Kidney (tissue), 14 donors: ENCODE measurements around the gene NCCRP1. TPM values are rescaled to one million over a fixed set of nuclear protein-coding genes. Genes with fewer than 3 reads are reported as not detected.
"Not testable (repeated sequence)": the region's sequence is repeated elsewhere in the genome, so short reads cannot be mapped to it uniquely, and the experiment has no call there.

Experiments
- DNase-seq, 5 donors: peaks; one replicate each; pipeline ENCODE4 v3.0.0-alpha.2; 2013 to 2020
- FAIRE-seq: peaks from 2 replicates; lab custom pipeline; 2012; peaks lifted over from hg19 to GRCh38; lab: Jason Lieb, UNC
- H3K27ac ChIP-seq, 2 donors: one replicate each; pipeline ENCODE4 v1.7.0; 2013; ENCODE audit warnings: low read depth in 2 of 2, low read length in 2 of 2, inconsistent platforms in 1 of 2
- H3K27me3 ChIP-seq: one replicate; pipeline ENCODE4 v1.7.1; 2013; ENCODE audit warnings: low read length, inconsistent platforms; ENCODE audit not compliant: control insufficient read depth, insufficient read depth
- H3K36me3 ChIP-seq, 3 donors: one replicate each; pipeline versions ENCODE4 v1.7.0 to v1.7.1; 2013; ENCODE audit warnings: low read length in 3 of 3, control low read depth in 1 of 3, inconsistent platforms in 1 of 3; ENCODE audit not compliant: insufficient read depth in 3 of 3, control insufficient read depth in 2 of 3
- H3K4me1 ChIP-seq, 3 donors: one replicate each; pipeline versions ENCODE4 v1.7.0 to v1.7.1; 2013; ENCODE audit warnings: low read length in 3 of 3, inconsistent platforms in 1 of 3, low read depth in 1 of 3; ENCODE audit not compliant: control insufficient read depth in 2 of 3, insufficient read depth in 2 of 3
- H3K4me3 ChIP-seq, 3 donors: one replicate each; pipeline versions ENCODE4 v1.7.0 to v1.8.1; 2013; ENCODE audit warnings: low read length in 3 of 3, control low read depth in 1 of 3, inconsistent platforms in 1 of 3
- H3K9ac ChIP-seq, 3 donors: one replicate each; pipeline versions ENCODE4 v1.7.0 to v1.7.1; 2013; ENCODE audit warnings: low read length in 3 of 3, control low read depth in 1 of 3, inconsistent platforms in 1 of 3
- H3K9me3 ChIP-seq, 3 donors: one replicate each; pipeline versions ENCODE4 v1.7.0 to v1.7.1; 2013; ENCODE audit warnings: low read length in 3 of 3, control low read depth in 1 of 3, inconsistent platforms in 1 of 3; ENCODE audit not compliant: control insufficient read depth in 2 of 3, insufficient read depth in 1 of 3
- intact Hi-C: fragments of 100-400 bp; cut with DNase I; formaldehyde crosslinking; loops from one replicate; pipeline ENCODE4 v1.11.1; 2022
- polyA plus RNA-seq: library from polyadenylated mRNA; stranded (reverse); fragments of 350-450 nt; fragmentation: Illumina TruSeq; extraction: RNeasy Lipid Tissue Mini Kit (QIAGEN cat#74804); gene quantifications from one replicate; pipeline ENCODE4 v1.2.3, GENCODE V29; 2014; ENCODE audit warnings: low read depth, low replicate concordance; ENCODE audit not compliant: insufficient read depth
- total RNA-seq: library from RNA; stranded (reverse); fragmentation: NEBNext Ultra II Directional; extraction: Animal tissue kit (Norgen Biotek cat#: 25700); gene quantifications from one replicate; pipeline ENCODE4 v1.2.1, GENCODE V29; 2021
- TF ChIP-seq, protein P1 (sequence below): IDR thresholded peaks from 3 replicates; pipeline ENCODE4 v1.5.1; 2012; ENCODE audit warnings: mild to moderate bottlenecking, moderate library complexity, borderline replicate concordance; ENCODE audit not compliant: insufficient read depth; ENCODE audit errors: extremely low read depth
- donor health status: control.
- donor health status: control.
- donor health status: control.
- donor health status: control.
- donor health status: control.
- donor health status: DM: yes; HTN: yes; CAD: no.
- donor health status: Normal renal cell carcinoma (clear cell type).

Gene NCCRP1
- total and polyA plus RNA-seq, 2 donors from 2014 or later: 0.60 to 5.5 TPM

DNA sequence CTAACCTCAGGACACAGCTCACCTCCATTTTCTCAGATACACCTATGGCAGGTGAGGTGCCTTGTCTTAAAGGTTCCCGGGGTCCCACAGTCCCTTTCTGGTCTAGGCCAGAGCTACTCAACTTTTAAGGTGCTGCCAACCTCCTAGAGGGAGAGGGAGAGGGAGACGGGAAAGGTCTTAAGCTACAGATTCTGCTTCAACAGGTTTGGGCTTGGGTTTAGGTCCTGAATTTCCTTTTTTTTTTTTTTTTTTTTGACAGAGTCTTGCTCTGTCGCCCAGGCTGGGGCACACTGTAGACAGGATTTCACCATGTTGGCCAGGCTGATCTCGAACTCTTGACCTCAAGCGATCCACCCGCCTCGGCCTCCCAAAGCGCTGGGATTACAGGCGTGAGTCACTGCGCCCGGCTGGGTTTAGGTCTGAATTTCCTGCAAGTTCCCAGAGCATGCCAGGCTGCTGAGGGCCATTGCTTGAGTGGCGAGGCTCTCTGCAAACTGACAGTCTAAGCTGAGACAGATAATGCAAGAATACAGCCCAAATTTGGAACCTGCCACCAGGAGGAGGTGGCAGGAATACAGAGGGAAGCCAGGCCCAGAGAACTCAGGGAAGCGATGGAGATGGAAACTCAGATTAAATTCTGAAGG is 15.1 kb downstream of the NCCRP1 start:
- TF ChIP-seq, protein P1, sequence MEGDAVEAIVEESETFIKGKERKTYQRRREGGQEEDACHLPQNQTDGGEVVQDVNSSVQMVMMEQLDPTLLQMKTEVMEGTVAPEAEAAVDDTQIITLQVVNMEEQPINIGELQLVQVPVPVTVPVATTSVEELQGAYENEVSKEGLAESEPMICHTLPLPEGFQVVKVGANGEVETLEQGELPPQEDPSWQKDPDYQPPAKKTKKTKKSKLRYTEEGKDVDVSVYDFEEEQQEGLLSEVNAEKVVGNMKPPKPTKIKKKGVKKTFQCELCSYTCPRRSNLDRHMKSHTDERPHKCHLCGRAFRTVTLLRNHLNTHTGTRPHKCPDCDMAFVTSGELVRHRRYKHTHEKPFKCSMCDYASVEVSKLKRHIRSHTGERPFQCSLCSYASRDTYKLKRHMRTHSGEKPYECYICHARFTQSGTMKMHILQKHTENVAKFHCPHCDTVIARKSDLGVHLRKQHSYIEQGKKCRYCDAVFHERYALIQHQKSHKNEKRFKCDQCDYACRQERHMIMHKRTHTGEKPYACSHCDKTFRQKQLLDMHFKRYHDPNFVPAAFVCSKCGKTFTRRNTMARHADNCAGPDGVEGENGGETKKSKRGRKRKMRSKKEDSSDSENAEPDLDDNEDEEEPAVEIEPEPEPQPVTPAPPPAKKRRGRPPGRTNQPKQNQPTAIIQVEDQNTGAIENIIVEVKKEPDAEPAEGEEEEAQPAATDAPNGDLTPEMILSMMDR: no peak
- Histone ChIP-seq H3K4me1 (no peaks in the 10 kb centered on the region), H3K9ac (no peak overlapping the region), H3K9me3 (peaks cover 0 to 3% (median 0%) of the 10 kb centered on the region in 3 donors), H3K27me3 (no peaks in the 10 kb centered on the region), H3K36me3 (no peaks in the 10 kb centered on the region), H3K27ac (no peak overlapping the region), H3K4me3 (no peak overlapping the region)
- intact Hi-C loops: no loop called here
- FAIRE-seq (no peak), DNase-seq (no peak)

DNA sequence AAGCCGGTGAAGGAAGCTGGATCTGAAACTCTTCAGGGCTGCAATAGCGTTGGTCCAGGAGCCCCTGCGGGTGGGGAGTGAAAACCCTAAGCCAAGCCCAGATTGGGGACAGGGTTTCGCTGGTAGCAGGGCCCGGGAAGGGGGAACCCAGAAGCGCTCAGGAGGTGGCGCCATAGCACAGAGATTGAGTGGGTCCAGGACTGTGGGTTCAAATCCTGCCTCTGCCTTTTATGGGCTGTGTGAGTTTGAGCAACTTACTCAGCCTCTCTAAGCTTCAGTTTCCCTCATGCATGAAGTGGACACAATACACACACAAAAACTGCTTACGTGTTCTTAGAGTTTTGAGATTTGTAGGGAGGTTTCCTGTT is 15.6 kb downstream of the NCCRP1 start:
- FAIRE-seq (no peak), DNase-seq (no peak)
- Histone ChIP-seq H3K27ac (no peak overlapping the region), H3K4me3 (no peak overlapping the region), H3K27me3 (no peaks in the 10 kb centered on the region), H3K9ac (no peak overlapping the region), H3K36me3 (no peaks in the 10 kb centered on the region), H3K9me3 (peaks cover 0 to 3% (median 0%) of the 10 kb centered on the region in 3 donors), H3K4me1 (no peaks in the 10 kb centered on the region)
- TF ChIP-seq, protein P1: no peak
- intact Hi-C loops: no loop called here

DNA sequence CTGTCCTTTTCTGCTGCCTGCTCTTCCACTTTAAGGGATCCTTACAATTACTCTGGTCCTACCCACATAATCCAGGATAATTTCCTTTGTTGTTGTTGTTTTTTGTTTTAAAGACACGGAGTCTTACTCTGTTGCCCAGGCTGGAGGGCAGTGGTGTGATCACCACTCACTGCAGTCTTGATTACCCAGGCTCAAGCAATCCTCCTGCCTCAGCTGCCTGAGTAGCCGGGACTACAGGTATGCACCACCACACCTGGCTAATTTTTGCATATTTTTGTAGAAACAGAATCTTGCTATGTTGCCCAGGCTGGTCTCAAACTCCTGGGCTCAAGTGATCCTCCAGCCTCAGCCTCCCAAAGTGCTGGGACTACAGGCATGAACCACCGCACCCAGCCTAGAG is 18.6 kb downstream of the NCCRP1 start:
- not testable (repeated sequence) for DNase-seq

DNA sequence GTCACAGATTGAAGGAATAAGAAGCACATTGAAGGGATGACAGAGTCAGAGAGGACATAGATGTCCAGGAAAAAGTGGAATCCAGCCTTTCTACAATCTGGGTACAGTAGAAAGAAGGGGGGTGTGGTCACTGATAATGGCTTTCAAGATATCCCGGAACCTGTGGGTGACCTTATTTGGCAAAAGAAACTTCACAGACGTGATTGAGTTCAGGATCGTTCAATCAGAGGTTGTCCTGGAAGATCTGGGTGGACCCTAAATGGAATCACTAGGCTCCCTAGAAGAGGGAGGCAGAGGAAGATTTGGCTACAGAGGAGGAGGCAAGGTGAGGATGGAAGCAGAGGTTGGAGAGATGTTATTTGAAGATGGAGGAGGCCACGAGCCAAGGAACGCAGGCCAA is 20.3 kb downstream of the NCCRP1 start:
- no peaks in the 10 kb centered on the region for H3K36me3 ChIP-seq
- FAIRE-seq: no peak
- TF ChIP-seq, protein P1: no peak
- no peak overlapping the region for H3K27ac ChIP-seq
- peaks cover 0 to 3% (median 0%) of the 10 kb centered on the region in 3 donors for H3K9me3 ChIP-seq
- H3K27me3 ChIP-seq: no peaks in the 10 kb centered on the region
- intact Hi-C loops: no loop called here
- no peak for DNase-seq
- no peak overlapping the region for H3K9ac ChIP-seq
- no peak overlapping the region for H3K4me3 ChIP-seq
- H3K4me1 ChIP-seq: no peaks in the 10 kb centered on the region

More for the DNA sequence above, 18.6 kb downstream of the NCCRP1 start:
- FAIRE-seq, H3K4me3 ChIP-seq, H3K27ac ChIP-seq, H3K4me1 ChIP-seq, intact Hi-C loops, H3K27me3 ChIP-seq, H3K9me3 ChIP-seq, H3K9ac ChIP-seq, H3K36me3 ChIP-seq: not testable (repeated sequence)
